HG03469 (cell line): Measurements from ENCODE around the gene MAML2.
A peak's percentile ranks its signal among the peaks of the same experiment; 100 is the strongest.

Experiments
- ATAC-seq: cut with Tn5 transposase; IDR thresholded peaks from one replicate; pipeline ENCODE4 v1.9.1; 2021; ENCODE audit warnings: mild to moderate bottlenecking, moderate library complexity, moderate number of reproducible peaks; ENCODE audit not compliant: unreplicated experiment

The MAML2 gene

DNA sequence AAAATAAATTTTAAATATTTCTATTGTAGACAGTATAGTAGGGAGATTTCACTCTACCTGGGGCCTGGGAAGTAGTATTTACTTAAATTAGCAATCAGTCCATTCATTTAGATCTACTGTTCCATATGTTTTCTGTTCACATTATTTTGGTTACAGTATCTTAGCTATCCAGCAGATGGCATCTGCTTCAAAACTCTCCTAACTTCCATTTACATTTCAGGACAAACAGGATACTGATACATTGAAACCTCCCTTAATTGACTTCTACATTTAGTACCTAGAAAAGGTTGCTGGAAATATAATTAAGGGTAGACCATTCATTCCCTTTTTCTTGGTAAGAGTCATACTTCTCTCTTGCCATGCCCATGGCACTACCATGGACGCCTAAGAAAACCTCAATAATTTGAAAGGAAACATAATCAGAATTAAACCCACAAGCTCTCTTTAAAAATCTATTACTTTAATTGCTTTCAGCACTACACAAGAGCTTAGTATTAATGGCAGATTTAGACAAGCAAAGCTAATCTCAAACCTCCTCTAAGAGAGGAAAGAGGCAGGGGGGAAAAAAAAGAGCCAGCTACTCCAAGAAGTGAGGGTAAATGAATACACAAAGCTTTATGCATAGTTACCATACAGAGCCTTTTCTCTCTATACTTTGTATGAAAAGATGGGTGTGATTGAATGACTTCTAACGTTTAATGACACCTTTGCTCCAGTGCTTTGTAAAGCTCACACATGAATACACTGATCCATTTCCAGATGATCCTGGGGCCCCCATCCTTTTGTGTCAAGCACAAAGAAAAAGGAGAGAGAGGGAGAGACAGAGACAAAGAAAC is 287.9 kb downstream of the MAML2 start:
- no peak for ATAC-seq

- ATAC-seq: no peak
These were observed 289.9 kb downstream of the MAML2 start for GRCh38 chr11:96052921-96053651.

DNA sequence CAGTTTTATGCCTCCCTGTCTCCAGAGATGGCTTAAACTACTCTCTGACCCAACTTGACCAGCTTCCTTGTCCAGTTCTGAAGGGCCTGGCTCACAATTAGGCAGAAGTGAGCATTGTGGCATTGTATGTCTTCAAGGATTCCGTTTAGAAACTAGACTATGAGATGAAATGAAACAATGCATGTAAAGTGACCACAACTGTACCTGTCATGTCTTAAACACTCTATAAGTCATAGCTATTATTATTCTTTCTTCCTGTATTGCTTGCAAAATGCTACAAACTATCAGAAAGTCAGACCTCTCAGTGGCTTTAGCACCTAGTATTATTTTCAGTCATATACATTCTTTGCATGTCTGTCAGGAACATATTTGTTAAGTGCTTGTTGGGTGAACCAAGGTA is 291.2 kb downstream of the MAML2 start:
- peak; percentile 95 for ATAC-seq

DNA sequence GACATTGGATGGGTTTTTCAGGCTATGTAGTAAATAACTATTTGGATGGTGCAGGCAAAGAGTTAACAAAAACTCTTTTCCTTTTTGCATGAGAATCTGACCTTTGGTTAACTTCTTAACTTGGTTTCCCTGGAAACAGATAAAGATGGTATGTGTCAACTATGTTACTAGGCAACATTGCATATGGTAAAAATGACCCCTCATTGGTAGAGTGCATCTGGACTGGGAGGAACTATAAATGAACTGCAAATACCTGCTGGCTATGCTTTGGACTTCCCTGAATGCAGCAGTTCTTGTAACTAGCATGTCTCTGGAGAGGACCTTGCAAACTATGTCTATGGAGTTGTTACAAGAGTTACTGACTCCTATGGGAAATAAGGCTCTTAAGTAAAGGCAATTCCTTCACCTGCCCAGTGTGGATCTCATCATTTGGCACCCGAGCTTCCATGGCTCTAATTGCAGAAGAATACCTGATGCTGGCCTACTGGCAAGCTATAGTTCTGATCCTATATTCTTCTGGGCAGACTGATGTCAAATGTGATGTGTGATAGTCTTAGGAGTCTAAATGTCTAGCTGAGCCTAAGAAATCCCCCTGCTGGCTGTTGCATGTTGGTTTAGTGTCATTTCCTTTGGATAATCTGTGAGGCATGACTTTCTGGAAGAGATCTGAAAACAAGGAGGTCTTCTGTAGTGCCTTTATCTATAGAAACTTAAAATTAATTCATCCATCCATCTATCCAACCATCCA is 292.4 kb downstream of the MAML2 start:
- ATAC-seq: no peak

- ATAC-seq: no peak
These were observed 293.6 kb downstream of the MAML2 start for GRCh38 chr11:96049426-96049825.

DNA sequence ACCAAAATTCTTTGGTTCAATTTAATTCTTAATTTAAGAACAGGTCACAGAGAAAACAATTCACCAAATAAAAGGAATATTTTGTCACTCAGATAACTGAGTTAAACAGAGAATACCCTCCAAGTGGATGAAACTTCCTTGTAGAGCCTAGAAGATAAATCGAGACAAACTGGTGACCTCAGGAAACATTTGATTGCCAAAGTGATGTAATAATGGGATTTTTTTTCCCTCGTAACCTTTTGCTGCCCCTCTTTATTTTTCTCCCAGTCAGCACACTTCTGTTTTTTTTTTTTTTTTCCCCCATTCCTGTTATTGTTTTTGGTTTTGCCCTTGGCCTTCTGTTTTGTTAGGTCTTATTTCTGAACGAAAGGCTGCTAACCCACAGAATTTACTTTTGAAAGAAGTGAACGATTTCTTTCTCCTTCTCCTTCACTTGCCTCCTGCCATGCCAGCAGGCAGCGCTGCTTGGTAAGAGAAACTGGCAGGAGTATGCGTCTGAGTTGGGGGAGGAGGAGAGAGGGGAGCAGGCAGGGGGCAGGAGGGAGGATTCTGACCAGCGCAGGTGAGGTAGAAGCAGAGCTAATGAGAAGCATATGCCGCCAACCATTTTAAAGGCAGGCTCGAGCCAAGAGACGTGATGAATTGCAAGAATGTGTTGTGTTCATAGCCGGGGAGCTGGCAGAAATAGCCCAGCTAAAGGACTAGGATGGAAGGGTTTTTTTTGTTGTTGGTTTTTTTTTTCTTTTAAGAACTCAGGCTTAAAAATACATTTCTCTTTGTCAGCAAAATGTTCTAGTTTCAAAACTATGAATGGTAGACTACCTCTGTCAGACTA is 297.2 kb downstream of the MAML2 start:
- ATAC-seq: no peak

GRCh38 chr11:96044747-96045146 is 298.2 kb downstream of the MAML2 start:
- no peak for ATAC-seq

DNA sequence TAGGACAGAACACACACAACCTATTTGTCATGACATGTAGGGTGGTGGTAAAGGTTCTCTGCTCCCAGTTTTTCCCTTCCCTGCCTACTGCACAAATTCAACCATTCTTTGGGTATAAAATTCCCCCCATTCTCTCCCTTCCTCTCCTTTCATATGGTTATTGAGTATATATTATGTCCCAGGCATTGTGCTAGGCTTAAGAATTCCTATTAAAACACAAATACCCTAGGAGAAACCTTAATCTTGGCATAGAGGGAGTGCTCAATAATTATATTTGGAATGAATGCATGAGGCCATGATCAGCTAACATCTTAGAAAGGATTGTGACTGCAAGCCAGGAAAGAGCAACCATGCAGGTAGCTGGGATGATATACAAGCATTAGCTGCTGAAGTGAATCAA is 298.7 kb downstream of the MAML2 start:
- no peak for ATAC-seq

DNA sequence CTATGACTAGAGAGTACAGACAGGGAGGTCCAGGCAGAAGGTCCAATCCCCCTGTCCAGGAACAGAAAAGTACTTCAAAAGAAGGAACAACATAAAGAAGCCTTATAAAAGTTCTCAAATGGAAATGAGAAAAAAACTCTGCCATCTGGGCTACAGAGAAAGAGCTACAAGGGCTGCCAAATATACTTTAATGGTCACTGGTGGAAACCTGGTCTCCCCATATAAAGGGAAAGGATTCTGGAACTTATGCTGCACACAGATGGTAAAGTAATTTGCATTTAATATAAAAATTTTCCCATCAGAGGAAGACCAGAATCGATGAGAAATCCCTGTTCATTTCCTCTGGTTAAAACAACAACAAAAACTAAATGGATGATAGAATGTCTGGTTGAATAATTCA is 299.7 kb downstream of the MAML2 start:
- ATAC-seq: no peak

DNA sequence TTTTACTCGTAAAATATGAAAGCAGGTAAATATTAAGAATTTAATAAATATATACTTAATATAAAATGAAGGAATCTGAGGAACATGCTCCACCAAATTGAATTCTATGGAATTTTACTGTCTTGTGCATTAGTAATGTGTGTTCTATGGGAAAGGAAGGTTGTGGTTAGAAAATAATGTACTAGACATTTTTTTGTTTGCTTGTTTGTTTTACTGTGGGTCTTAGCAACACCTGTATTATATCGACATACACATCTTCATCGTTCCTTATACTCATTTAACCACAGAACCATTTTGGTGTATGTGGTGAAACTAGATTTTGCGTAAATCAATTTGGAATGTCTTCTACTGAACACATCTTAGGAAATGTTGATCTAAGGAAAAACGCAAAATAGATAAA is 304.9 kb downstream of the MAML2 start:
- ATAC-seq: no peak

DNA sequence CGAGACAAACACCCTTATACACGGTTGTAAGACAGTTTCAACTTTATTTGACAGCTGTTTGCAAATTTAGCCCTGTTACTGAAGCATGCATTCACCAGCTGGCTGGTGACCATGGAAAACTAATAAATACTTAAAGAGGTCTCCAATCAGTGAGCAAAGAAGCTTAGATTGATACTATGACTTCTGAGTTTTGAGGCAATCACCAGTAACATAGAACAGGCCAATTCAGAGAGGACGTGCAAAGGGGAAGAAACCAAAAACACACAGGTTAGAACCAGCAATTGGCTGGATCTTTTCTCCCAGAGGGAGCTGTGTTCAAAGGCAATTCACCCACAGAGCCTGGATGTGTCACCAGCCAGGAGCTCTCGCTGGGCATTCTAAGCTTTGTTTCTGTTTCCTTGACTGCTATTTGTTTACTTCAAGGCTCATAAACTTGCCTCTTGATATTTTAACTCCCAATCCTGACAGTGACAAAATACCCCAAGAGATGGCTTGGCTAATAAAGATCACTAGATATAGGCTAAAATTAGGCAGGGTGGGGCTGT is 305.5 kb downstream of the MAML2 start:
- no peak for ATAC-seq

DNA sequence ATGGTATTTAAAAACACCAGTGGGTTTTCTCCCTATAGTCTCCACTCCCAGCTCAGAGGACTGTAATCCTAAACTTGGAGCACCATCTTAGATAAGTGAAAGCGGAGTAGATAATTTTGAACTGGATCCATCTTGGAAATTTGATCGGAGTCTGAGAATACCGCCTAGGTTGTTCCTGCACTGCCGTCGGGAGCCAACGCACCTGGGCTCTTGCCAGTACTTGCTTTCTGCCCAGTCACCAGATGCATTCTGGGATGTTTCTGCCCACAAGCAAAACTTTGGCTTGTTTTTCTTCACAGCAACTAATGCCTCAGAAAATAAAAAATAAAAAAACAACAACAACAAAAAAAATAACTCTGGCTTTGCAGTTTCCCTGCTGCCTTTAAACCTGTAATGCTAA is 306.1 kb downstream of the MAML2 start:
- no peak for ATAC-seq

- no peak for ATAC-seq
These were observed 307.3 kb downstream of the MAML2 start for GRCh38 chr11:96035740-96036078.

- no peak for ATAC-seq
These were observed 307.8 kb downstream of the MAML2 start for GRCh38 chr11:96035031-96035739.

DNA sequence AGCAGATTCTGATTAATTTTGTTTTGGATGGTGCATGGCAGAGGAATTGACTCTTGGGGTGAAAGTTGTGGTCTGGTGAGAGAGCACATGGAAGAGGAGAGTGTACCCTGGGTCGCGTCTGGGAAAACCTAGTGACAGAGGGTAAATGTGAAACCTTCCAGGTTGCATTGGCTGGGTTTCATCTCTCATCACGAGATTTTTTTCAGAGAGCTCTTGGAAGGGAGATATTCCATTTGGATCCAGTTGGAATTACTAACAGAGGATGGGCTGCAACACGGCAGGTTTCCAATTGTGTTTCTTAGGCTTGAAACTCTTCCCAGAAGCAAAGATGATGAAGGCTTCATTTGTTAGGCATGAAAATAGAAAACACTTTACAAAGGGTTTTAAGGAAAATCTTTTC is 309.4 kb downstream of the MAML2 start:
- no peak for ATAC-seq

- no peak for ATAC-seq
These were observed 309.9 kb downstream of the MAML2 start for GRCh38 chr11:96033095-96033494.

DNA sequence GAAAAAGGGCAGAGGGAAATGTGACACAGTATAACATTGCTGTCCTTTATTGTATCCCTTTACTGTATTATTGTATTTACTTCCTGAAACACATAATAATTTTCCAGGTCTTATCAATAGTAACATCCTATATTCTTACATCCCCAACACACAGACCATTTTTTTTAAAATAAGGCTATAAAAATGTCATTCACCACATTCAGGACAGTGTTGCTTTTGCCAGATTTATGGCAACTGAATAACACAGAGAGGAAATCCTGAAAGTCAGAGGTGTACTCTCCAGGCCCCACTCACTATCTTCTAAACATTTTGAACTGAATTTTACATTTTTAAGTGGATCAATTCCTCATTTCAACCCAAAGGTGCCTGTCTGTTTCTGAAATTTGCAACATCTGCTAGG is 314.2 kb downstream of the MAML2 start:
- ATAC-seq: no peak

GRCh38 chr11:96027021-96027420 is 316.0 kb downstream of the MAML2 start:
- ATAC-seq: no peak

- ATAC-seq: no peak
These were observed 316.7 kb downstream of the MAML2 start for GRCh38 chr11:96026310-96026709.

DNA sequence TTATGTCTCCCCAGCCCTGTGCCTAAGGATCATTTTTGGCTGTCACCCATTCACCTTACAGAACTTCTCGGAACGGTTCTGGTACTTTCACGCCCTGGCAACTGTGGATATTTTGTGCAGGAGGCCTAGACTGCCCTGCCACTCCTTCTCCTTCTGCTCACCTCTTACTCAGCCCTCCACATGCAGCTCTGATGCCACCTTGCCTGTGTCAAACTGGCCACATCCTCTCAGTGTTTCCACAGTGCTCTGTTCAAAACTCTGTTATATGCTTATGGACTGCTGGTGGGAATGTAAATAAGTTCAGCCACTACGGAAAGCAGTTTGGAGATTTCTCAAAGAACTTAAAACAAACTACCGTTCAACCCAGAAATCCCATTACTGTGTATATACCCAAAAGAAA is 318.3 kb downstream of the MAML2 start:
- ATAC-seq: no peak
